IPS DF 4.7 (cell line): ENCODE measurements around the gene EEF1E1.
A peak's percentile ranks its signal among the peaks of the same experiment; 100 is the strongest.

Experiments used
- DNase-seq: peaks from one replicate; pipeline ENCODE4 v3.0.0-alpha.2; 2013; ENCODE audit warnings: low spot score; ENCODE audit errors: extremely low read depth

Gene EEF1E1

GRCh38 chr6:8102122-8102958 is at the start of gene EEF1E1:
TSS of gene EEF1E1 (minus strand) at chr6:8102548. CDS start at chr6:8102521, 27 bp downstream.
- peak; percentile 78 for DNase-seq

- DNase-seq = no peak
Observed at GRCh38 chr6:8149350-8149749, 47.0 kb upstream of the EEF1E1 start.

GRCh38 chr6:8143945-8144344 is 41.6 kb upstream of the EEF1E1 start:
- no peak for DNase-seq

GRCh38 chr6:8139451-8139850 is 37.1 kb upstream of the EEF1E1 start:
- no peak for DNase-seq

- no peak for DNase-seq
Observed at GRCh38 chr6:8137529-8137939, 35.2 kb upstream of the EEF1E1 start.

GRCh38 chr6:8135276-8135675 is 32.9 kb upstream of the EEF1E1 start:
- DNase-seq = no peak

GRCh38 chr6:8132130-8132529 is 29.8 kb upstream of the EEF1E1 start:
- DNase-seq = no peak

GRCh38 chr6:8131265-8131897 is 29.0 kb upstream of the EEF1E1 start:
- DNase-seq = peak; percentile 53

GRCh38 chr6:8130399-8130798 is 28.1 kb upstream of the EEF1E1 start:
- DNase-seq = no peak

- no peak for DNase-seq
Observed at GRCh38 chr6:8123236-8123635, 20.9 kb upstream of the EEF1E1 start.

GRCh38 chr6:8114956-8115355 is 12.6 kb upstream of the EEF1E1 start:
- no peak for DNase-seq

- no peak for DNase-seq
Observed at GRCh38 chr6:8113131-8113654, 10.8 kb upstream of the EEF1E1 start.

- no peak for DNase-seq
Observed at GRCh38 chr6:8110725-8111124, 8.4 kb upstream of the EEF1E1 start.

GRCh38 chr6:8110117-8110721 is 7.9 kb upstream of the EEF1E1 start:
- no peak for DNase-seq

GRCh38 chr6:8108759-8109539 is 6.6 kb upstream of the EEF1E1 start:
- no peak for DNase-seq

- no peak for DNase-seq
Observed at GRCh38 chr6:8108031-8108660, 5.8 kb upstream of the EEF1E1 start.

- no peak for DNase-seq
Observed at GRCh38 chr6:8105791-8106190, 3.4 kb upstream of the EEF1E1 start.

- no peak for DNase-seq
Observed at GRCh38 chr6:8103726-8104125, 1.4 kb upstream of the EEF1E1 start.

- no peak for DNase-seq
Observed at GRCh38 chr6:8100159-8100854, 2.0 kb downstream of the EEF1E1 start.

GRCh38 chr6:8090650-8091049 is 11.7 kb downstream of the EEF1E1 start:
- DNase-seq = no peak
